Measurements from ENCODE around the gene NEK9. TPM values are rescaled to one million over a fixed set of nuclear protein-coding genes. Genes with fewer than 3 reads are reported as not detected.
"Not testable (repeated sequence)": the region's sequence is repeated elsewhere in the genome, so short reads cannot be mapped to it uniquely, and the experiment has no call there.

Gene NEK9
- polyA plus RNA-seq, 3 donors: 15.9 to 37.8 (median 33.0) TPM

- WGBS, 3 donors: 59 to 83% (median 82%) methylated on average over 6 of the region's 6 CpGs
- not testable (repeated sequence) for H3K27ac ChIP-seq (ENCODE audit: low read depth, low read length)
Observed at GRCh38 chr14:75150637-75151036, 23.8 kb upstream of the NEK9 start.

- no peak overlapping the region for H3K27ac ChIP-seq (ENCODE audit: low read depth, low read length)
- WGBS, 3 donors: 69 to 77% (median 74%) methylated on average over 2 of the region's 2 CpGs
Observed at GRCh38 chr14:75150150-75150549, 23.3 kb upstream of the NEK9 start.

GRCh38 chr14:75147423-75148071 is 20.7 kb upstream of the NEK9 start:
- no peak overlapping the region for H3K27ac ChIP-seq (ENCODE audit: low read depth, low read length)
- 36 to 52% (median 44%) methylated on average over 13 of the region's 13 CpGs for WGBS, 3 donors

GRCh38 chr14:75144944-75145343 is 18.1 kb upstream of the NEK9 start:
- no peak overlapping the region for H3K27ac ChIP-seq (ENCODE audit: low read depth, low read length)
- WGBS, 3 donors: 56 to 84% (median 60%) methylated on average over 5 of the region's 5 CpGs

GRCh38 chr14:75143761-75144527 is 17.1 kb upstream of the NEK9 start:
- no peak overlapping the region for H3K27ac ChIP-seq (ENCODE audit: low read depth, low read length)

GRCh38 chr14:75142494-75142893 is 15.6 kb upstream of the NEK9 start:
- WGBS, 3 donors: 13 to 62% (median 52%) methylated on average over 1 of the region's 1 CpG
- no peak overlapping the region for H3K27ac ChIP-seq (ENCODE audit: low read depth, low read length)

More at GRCh38 chr14:75143761-75144527, 17.1 kb upstream of the NEK9 start:
- 75 to 87% (median 77%) methylated on average over 9 of the region's 9 CpGs for WGBS, 3 donors

GRCh38 chr14:75141967-75142366 is 15.1 kb upstream of the NEK9 start:
- H3K27ac ChIP-seq (ENCODE audit: low read depth, low read length): no peak overlapping the region

- H3K27ac ChIP-seq (ENCODE audit: low read depth, low read length): no peak overlapping the region
- WGBS, 3 donors: 57 to 66% (median 66%) methylated on average over 2 of the region's 2 CpGs
Observed at GRCh38 chr14:75141062-75141461, 14.2 kb upstream of the NEK9 start.

GRCh38 chr14:75140620-75141019 is 13.8 kb upstream of the NEK9 start:
- WGBS, 3 donors: 80 to 86% (median 84%) methylated on average over 2 of the region's 2 CpGs
- no peak overlapping the region for H3K27ac ChIP-seq (ENCODE audit: low read depth, low read length)

- 51 to 94% (median 93%) methylated on average over 2 of the region's 2 CpGs for WGBS, 3 donors
- no peak overlapping the region for H3K27ac ChIP-seq (ENCODE audit: low read depth, low read length)
Observed at GRCh38 chr14:75139185-75139584, 12.3 kb upstream of the NEK9 start.

- 33 to 70% (median 36%) methylated on average over 1 of the region's 1 CpG for WGBS, 3 donors
- H3K27ac ChIP-seq (ENCODE audit: low read depth, low read length): no peak overlapping the region
Observed at GRCh38 chr14:75138492-75138891, 11.6 kb upstream of the NEK9 start.

GRCh38 chr14:75134644-75135043 is 7.8 kb upstream of the NEK9 start:
- no peak overlapping the region for H3K27ac ChIP-seq (ENCODE audit: low read depth, low read length)
- 37 to 88% (median 83%) methylated on average over 6 of the region's 6 CpGs for WGBS, 3 donors

GRCh38 chr14:75133597-75133996 is 6.7 kb upstream of the NEK9 start:
- no peak overlapping the region for H3K27ac ChIP-seq (ENCODE audit: low read depth, low read length)
- 48 to 84% (median 50%) methylated on average over 2 of the region's 2 CpGs for WGBS, 3 donors

GRCh38 chr14:75132382-75133086 is 5.7 kb upstream of the NEK9 start:
- 37 to 46% (median 37%) methylated on average over 4 of the region's 4 CpGs for WGBS, 3 donors
- H3K27ac ChIP-seq (ENCODE audit: low read depth, low read length): no peak overlapping the region

GRCh38 chr14:75128596-75128990 is 1.7 kb upstream of the NEK9 start:
- no peak overlapping the region for H3K27ac ChIP-seq (ENCODE audit: low read depth, low read length)
- 90 to 94% (median 91%) methylated on average over 5 of the region's 5 CpGs for WGBS, 3 donors

GRCh38 chr14:75127903-75128595 is 1.2 kb upstream of the NEK9 start:
- no peak overlapping the region for H3K27ac ChIP-seq (ENCODE audit: low read depth, low read length)
- WGBS, 3 donors: 58 to 69% (median 60%) methylated on average over 10 of the region's 10 CpGs

- H3K27ac ChIP-seq (ENCODE audit: low read depth, low read length): peak overlapping the region; percentile 97
- WGBS, 3 donors: 16 to 30% (median 27%) methylated on average over 16 of the region's 16 CpGs
Observed at GRCh38 chr14:75127474-75127820, 599 bp upstream of the NEK9 start.

GRCh38 chr14:75126121-75126544 is 715 bp downstream of the NEK9 start:
- WGBS, 3 donors: 1 to 3% (median 2%) methylated on average over 6 of the region's 6 CpGs
- peak overlapping the region; percentile 97 for H3K27ac ChIP-seq (ENCODE audit: low read depth, low read length)

GRCh38 chr14:75125617-75126016 is 1.2 kb downstream of the NEK9 start:
- 55 to 74% (median 56%) methylated on average over 5 of the region's 5 CpGs for WGBS, 3 donors
- no peak overlapping the region for H3K27ac ChIP-seq (ENCODE audit: low read depth, low read length)
